Gastrocnemius medialis (tissue), 4 donors: ENCODE data around the gene MRPL27.

Experiments
- POLR2A ChIP-seq, 2 donors: fragments of 450-650 bp; IDR thresholded peaks; one replicate each; pipeline ENCODE4 v1.6.1; 2017; ENCODE audit warnings: antibody characterized with exemption in 2 of 2, mild to moderate bottlenecking in 2 of 2, moderate library complexity in 2 of 2
- TF ChIP-seq, protein P1 (sequence below), 5 experiments: fragments of 450-650 bp in 3 of 5; fragments of 200-600 bp in 2 of 5; sonication (generic) in 2 of 5; IDR thresholded peaks in 4 of 5; conservative IDR thresholded peaks in 1 of 5; 1 replicate in 4 of 5; 2 replicates in 1 of 5; pipeline ENCODE4 v1.5.1; 2016 to 2019; ENCODE audit warnings: antibody characterized with exemption in 5 of 5, mild to moderate bottlenecking in 3 of 5, moderate library complexity in 3 of 5

DNA sequence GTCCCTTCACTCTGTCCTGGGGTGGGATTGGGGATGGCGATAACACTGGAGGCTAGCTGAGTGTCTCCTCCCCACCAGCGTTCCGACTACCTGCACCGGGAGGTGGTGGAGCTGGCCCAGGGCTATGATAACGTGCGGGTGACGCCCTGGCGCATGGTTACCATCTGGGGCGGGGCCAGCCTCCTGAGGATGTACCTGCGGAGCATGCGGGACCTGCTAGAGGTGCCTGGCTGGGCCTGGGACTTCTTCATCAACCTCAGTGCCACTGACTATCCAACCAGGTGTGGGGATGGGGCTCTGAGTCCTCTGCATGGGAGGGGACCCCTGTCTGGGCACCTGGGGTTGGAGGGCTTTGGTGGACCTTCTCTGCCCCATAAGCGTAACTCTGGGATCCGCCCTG is 18.2 kb downstream of the MRPL27 start:
- TF ChIP-seq, protein P1, sequence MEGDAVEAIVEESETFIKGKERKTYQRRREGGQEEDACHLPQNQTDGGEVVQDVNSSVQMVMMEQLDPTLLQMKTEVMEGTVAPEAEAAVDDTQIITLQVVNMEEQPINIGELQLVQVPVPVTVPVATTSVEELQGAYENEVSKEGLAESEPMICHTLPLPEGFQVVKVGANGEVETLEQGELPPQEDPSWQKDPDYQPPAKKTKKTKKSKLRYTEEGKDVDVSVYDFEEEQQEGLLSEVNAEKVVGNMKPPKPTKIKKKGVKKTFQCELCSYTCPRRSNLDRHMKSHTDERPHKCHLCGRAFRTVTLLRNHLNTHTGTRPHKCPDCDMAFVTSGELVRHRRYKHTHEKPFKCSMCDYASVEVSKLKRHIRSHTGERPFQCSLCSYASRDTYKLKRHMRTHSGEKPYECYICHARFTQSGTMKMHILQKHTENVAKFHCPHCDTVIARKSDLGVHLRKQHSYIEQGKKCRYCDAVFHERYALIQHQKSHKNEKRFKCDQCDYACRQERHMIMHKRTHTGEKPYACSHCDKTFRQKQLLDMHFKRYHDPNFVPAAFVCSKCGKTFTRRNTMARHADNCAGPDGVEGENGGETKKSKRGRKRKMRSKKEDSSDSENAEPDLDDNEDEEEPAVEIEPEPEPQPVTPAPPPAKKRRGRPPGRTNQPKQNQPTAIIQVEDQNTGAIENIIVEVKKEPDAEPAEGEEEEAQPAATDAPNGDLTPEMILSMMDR (IDR thresholded peaks at IDR 0.05 in 4 of 5, conservative IDR thresholded peaks at IDR 0.05 in 1 of 5), result no peak
- TF ChIP-seq POLR2A (IDR thresholded peaks at IDR 0.05), result no peak
